GM12878 (cell line): ENCODE data around the gene NCAM2. TPM values are rescaled to one million over a fixed set of nuclear protein-coding genes. Genes with fewer than 3 reads are reported as not detected.

Experiments
- ATAC-seq: fragments of 200-7000 bp; cut with Tn5 transposase; 3 replicates; pipeline ENCODE4 v1.9.1; 2020; ENCODE audit warnings: mild to moderate bottlenecking, moderate library complexity
- BruUV-seq: library from RNA; stranded (reverse); fragments of 400-500 nt; replicated peaks from 2 replicates; lab custom pipeline; 2021; lab: Mats Ljungman, UMichigan
- CTCF ChIA-PET: fragments of 300-600 bp; sonication (Branson Sonifier 250); formaldehyde crosslinking; extraction: SDS; loops from one replicate; lab custom pipeline; 2021; ENCODE audit warnings: inconsistent platforms; lab: Yijun Ruan, JAX
- POLR2A ChIA-PET: fragments of 350-600 bp; formaldehyde crosslinking; extraction: SDS; loops from one replicate; lab custom pipeline; 2021; ENCODE audit warnings: inconsistent platforms; lab: Charles Lee
- RAD21 ChIA-PET: fragments of 300-600 bp; sonication (Branson Sonifier 250); formaldehyde crosslinking; loops from one replicate; lab custom pipeline; 2023; ENCODE audit warnings: antibody characterized with exemption; ENCODE audit not compliant: unreplicated experiment; lab: Charles Lee
- SMC1A ChIA-PET: fragments of 300-600 bp; sonication (Branson Sonifier 250); formaldehyde crosslinking; loops from one replicate; lab custom pipeline; 2023; ENCODE audit not compliant: unreplicated experiment, uncharacterized antibody; lab: Charles Lee
- DNase-seq: peaks from one replicate; pipeline ENCODE4 v3.0.0-alpha.2; 2011; ENCODE audit warnings: low read depth, low spot score
- FAIRE-seq: peaks from 3 replicates; lab custom pipeline; 2011; peaks lifted over from hg19 to GRCh38; lab: Jason Lieb, UNC
- H2AFZ ChIP-seq: 2 replicates; pipeline ENCODE4 v1.6.0; 2011; ENCODE audit warnings: low read depth, low read length, control low read depth; ENCODE audit not compliant: control insufficient read depth
- H3K27ac ChIP-seq: 2 replicates; pipeline ENCODE4 v1.5.1; 2011; ENCODE audit warnings: control low read depth; ENCODE audit not compliant: control insufficient read depth, insufficient read depth
- H3K27me3 ChIP-seq, 2 experiments: replicated peaks in 1 of 2; 2 replicates each; pipeline versions ENCODE4 v1.6.0 to v1.6.1; 2011; ENCODE audit warnings: low read length in 1 of 2; ENCODE audit not compliant: control insufficient read depth in 2 of 2, insufficient read depth in 2 of 2
- H3K36me3 ChIP-seq, 2 experiments: 2 replicates each; pipeline ENCODE4 v1.5.1; 2011; ENCODE audit warnings: low read length in 1 of 2; ENCODE audit not compliant: control insufficient read depth in 2 of 2, insufficient read depth in 2 of 2
- H3K4me1 ChIP-seq: 2 replicates; pipeline ENCODE4 v1.6.1; 2011; ENCODE audit warnings: mild to moderate bottlenecking, low read length, moderate library complexity, mixed read lengths; ENCODE audit not compliant: control insufficient read depth, insufficient read depth
- H3K4me2 ChIP-seq: 2 replicates; pipeline ENCODE4 v1.6.0; 2011; ENCODE audit warnings: control low read depth; ENCODE audit not compliant: control insufficient read depth, insufficient read depth
- H3K4me3 ChIP-seq: fragments of 200-600 bp; sonication (generic); 2 replicates; pipeline ENCODE4 v1.5.1; 2016
- H3K79me2 ChIP-seq: 2 replicates; pipeline ENCODE4 v1.6.0; 2011; ENCODE audit warnings: low read length; ENCODE audit not compliant: control insufficient read depth, insufficient read depth
- H3K9ac ChIP-seq: 2 replicates; pipeline ENCODE4 v1.8.0; 2011; ENCODE audit warnings: low read length, control low read depth, mixed read lengths; ENCODE audit not compliant: control insufficient read depth, insufficient read depth
- H3K9me3 ChIP-seq: replicated peaks from 3 replicates; pipeline ENCODE4 v1.5.1; 2011; ENCODE audit warnings: mild to moderate bottlenecking, low read length; ENCODE audit not compliant: control insufficient read depth, insufficient read depth
- H4K20me1 ChIP-seq: 2 replicates; pipeline ENCODE4 v1.6.0; 2011; ENCODE audit not compliant: control insufficient read depth, insufficient read depth
- IKZF1 ChIP-seq: fragments of 450-650 bp; conservative IDR thresholded peaks from 2 replicates; pipeline ENCODE4 v1.6.1; 2017; ENCODE audit warnings: antibody characterized with exemption, mild to moderate bottlenecking
- IRF4 ChIP-seq: IDR thresholded peaks from 2 replicates; pipeline ENCODE4 v1.6.1; 2011; ENCODE audit warnings: low read depth, low read length
- MYB ChIP-seq: fragments of 150-350 bp; IDR thresholded peaks from 2 replicates; pipeline ENCODE4 v1.6.1; 2014; ENCODE audit warnings: mild to moderate bottlenecking, low read depth, low read length, borderline replicate concordance
- NFYA ChIP-seq: IDR thresholded peaks from 2 replicates; pipeline ENCODE4 v1.6.1; 2011; ENCODE audit warnings: low read depth, mild to moderate bottlenecking, low read length, improper control_type of control experiment, borderline replicate concordance
- RCOR1 ChIP-seq: conservative IDR thresholded peaks from 2 replicates; pipeline ENCODE4 v1.6.1; 2012; ENCODE audit warnings: low read depth, low read length, improper control_type of control experiment
- SP1 ChIP-seq: IDR thresholded peaks from one replicate; pipeline ENCODE4 v1.6.1; 2011; ENCODE audit warnings: low read depth, low read length
- TCF3 ChIP-seq: IDR thresholded peaks from 2 replicates; pipeline ENCODE4 v1.6.1; 2012; ENCODE audit warnings: low read depth, mild to moderate bottlenecking, low read length, borderline replicate concordance; ENCODE audit not compliant: insufficient read depth
- WGBS: methylation state at CpG from one replicate; pipeline ENCODE4 v1.1.6; 2016; ENCODE audit warnings: low lambda C conversion rate; ENCODE audit not compliant: insufficient replicate concordance, insufficient coverage; ENCODE audit errors: missing lambda C conversion rate; 5-methylcytosine and 5-hydroxymethylcytosine counted together
- in situ Hi-C: fragments of 300-500 bp; cut with MboI; formaldehyde crosslinking; loops from 9 replicates; pipeline ENCODE4 v1.14.3; 2018; ENCODE audit warnings: mixed read lengths
- intact Hi-C: fragments of 100-400 bp; cut with micrococcal nuclease; formaldehyde crosslinking; loops from one replicate; pipeline ENCODE4 v1.14.2; 2022; ENCODE audit not compliant: unreplicated experiment
- polyA plus RNA-seq, 11 experiments: library from polyadenylated mRNA; depleted of rRNA in 4 of 11; unstranded in 6 of 11; stranded (reverse) in 5 of 11; fragments of >200 nt; fragmentation: Nextera tagmentation in 4 of 11; fragmentation: Illumina TruSeq in 1 of 11; extraction: Ambion mirVana in 4 of 11; extraction: Trizol in 1 of 11; gene quantifications; 1 replicate in 1 of 11; 2 replicates in 10 of 11; pipeline versions ENCODE4 v1.2.1 to v1.2.3, GENCODE V29; 2011 to 2016; ENCODE audit warnings: inconsistent platforms in 2 of 11, missing spikeins in 2 of 11, low read depth in 1 of 11
- total RNA-seq, 4 experiments: library from RNA; depleted of rRNA in 3 of 4; stranded (reverse); fragments of >200 nt in 3 of 4; fragmentation: Illumina TruSeq in 1 of 4; extraction: Trizol in 1 of 4; gene quantifications; 2 replicates each; pipeline versions ENCODE4 v1.2.1 to v1.2.3, GENCODE V29; 2013 to 2021
- TF ChIP-seq, protein P1 (sequence below): fragments of 150-350 bp; IDR thresholded peaks from 2 replicates; pipeline ENCODE4 v1.6.1; 2014; ENCODE audit warnings: mild to moderate bottlenecking, low read depth, low read length
- TF ChIP-seq, protein P2 (sequence below): fragments of 450-650 bp; IDR thresholded peaks from 2 replicates; pipeline ENCODE4 v1.6.1; 2014; ENCODE audit warnings: mild to moderate bottlenecking
- TF ChIP-seq, protein P3 (sequence below): fragments of 450-650 bp; conservative IDR thresholded peaks from 2 replicates; pipeline ENCODE4 v1.6.1; 2017; ENCODE audit warnings: mild to moderate bottlenecking, moderate library complexity
- TF ChIP-seq, protein P4 (sequence below), 3 experiments: IDR thresholded peaks in 2 of 3; conservative IDR thresholded peaks in 1 of 3; 2 replicates each; pipeline ENCODE4 v1.5.1; 2011; ENCODE audit warnings: low read depth in 3 of 3, low read length in 3 of 3, mild to moderate bottlenecking in 3 of 3, control low read depth in 2 of 3, moderate library complexity in 2 of 3, inconsistent platforms in 1 of 3, mixed read lengths in 1 of 3; ENCODE audit not compliant: control insufficient read depth in 2 of 3, insufficient read depth in 1 of 3; ENCODE audit errors: extremely low read depth in 1 of 3

Gene NCAM2
- total and polyA plus RNA-seq, 10 of the 15 experiments (the other 5 are each of a cell fraction or from before 2014, with no cell fraction given) = 0.23 to 0.27 TPM; not detected in 8

DNA sequence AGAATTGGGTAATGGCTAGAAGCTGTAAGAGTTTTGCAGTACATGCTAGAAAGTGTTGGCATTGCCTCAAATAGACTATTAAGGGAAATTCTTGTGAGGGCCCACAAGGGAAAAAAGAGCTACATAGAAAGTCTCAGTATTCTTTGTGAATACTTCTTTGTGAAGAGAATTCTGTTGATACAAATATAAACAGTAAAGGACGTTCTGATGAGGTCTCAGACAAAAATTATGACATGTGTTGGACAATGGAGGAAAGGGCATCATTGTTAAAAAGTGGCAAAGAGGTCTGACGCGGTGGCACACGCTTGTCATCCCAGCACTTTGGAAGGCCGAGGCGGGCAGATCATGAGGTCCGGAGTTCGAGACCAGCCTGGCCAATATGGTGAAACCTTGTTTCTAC is 458.9 kb downstream of the NCAM2 start:
- 35% methylated on average over 8 of the region's 8 CpGs for WGBS
- TF ChIP-seq, protein P1, sequence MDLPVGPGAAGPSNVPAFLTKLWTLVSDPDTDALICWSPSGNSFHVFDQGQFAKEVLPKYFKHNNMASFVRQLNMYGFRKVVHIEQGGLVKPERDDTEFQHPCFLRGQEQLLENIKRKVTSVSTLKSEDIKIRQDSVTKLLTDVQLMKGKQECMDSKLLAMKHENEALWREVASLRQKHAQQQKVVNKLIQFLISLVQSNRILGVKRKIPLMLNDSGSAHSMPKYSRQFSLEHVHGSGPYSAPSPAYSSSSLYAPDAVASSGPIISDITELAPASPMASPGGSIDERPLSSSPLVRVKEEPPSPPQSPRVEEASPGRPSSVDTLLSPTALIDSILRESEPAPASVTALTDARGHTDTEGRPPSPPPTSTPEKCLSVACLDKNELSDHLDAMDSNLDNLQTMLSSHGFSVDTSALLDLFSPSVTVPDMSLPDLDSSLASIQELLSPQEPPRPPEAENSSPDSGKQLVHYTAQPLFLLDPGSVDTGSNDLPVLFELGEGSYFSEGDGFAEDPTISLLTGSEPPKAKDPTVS = no peak
- TF ChIP-seq TCF3 (no peak), RCOR1 (no peak), NFYA (no peak), MYB (no peak), SP1 (no peak), IKZF1 (no peak), IRF4 (no peak)
- TF ChIP-seq, protein P2, sequence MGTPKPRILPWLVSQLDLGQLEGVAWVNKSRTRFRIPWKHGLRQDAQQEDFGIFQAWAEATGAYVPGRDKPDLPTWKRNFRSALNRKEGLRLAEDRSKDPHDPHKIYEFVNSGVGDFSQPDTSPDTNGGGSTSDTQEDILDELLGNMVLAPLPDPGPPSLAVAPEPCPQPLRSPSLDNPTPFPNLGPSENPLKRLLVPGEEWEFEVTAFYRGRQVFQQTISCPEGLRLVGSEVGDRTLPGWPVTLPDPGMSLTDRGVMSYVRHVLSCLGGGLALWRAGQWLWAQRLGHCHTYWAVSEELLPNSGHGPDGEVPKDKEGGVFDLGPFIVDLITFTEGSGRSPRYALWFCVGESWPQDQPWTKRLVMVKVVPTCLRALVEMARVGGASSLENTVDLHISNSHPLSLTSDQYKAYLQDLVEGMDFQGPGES = no peak
- TF ChIP-seq, protein P3, sequence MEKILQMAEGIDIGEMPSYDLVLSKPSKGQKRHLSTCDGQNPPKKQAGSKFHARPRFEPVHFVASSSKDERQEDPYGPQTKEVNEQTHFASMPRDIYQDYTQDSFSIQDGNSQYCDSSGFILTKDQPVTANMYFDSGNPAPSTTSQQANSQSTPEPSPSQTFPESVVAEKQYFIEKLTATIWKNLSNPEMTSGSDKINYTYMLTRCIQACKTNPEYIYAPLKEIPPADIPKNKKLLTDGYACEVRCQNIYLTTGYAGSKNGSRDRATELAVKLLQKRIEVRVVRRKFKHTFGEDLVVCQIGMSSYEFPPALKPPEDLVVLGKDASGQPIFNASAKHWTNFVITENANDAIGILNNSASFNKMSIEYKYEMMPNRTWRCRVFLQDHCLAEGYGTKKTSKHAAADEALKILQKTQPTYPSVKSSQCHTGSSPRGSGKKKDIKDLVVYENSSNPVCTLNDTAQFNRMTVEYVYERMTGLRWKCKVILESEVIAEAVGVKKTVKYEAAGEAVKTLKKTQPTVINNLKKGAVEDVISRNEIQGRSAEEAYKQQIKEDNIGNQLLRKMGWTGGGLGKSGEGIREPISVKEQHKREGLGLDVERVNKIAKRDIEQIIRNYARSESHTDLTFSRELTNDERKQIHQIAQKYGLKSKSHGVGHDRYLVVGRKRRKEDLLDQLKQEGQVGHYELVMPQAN = no peak
- TF ChIP-seq, protein P4, sequence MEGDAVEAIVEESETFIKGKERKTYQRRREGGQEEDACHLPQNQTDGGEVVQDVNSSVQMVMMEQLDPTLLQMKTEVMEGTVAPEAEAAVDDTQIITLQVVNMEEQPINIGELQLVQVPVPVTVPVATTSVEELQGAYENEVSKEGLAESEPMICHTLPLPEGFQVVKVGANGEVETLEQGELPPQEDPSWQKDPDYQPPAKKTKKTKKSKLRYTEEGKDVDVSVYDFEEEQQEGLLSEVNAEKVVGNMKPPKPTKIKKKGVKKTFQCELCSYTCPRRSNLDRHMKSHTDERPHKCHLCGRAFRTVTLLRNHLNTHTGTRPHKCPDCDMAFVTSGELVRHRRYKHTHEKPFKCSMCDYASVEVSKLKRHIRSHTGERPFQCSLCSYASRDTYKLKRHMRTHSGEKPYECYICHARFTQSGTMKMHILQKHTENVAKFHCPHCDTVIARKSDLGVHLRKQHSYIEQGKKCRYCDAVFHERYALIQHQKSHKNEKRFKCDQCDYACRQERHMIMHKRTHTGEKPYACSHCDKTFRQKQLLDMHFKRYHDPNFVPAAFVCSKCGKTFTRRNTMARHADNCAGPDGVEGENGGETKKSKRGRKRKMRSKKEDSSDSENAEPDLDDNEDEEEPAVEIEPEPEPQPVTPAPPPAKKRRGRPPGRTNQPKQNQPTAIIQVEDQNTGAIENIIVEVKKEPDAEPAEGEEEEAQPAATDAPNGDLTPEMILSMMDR (IDR thresholded peaks at IDR 0.05 in 2 of 3, conservative IDR thresholded peaks at IDR 0.05 in 1 of 3; ENCODE audit: control insufficient read depth in 2 of 3, extremely low read depth in 1 of 3, insufficient read depth in 1 of 3, low read depth in 3 of 3, low read length in 3 of 3) = no peak
- SMC1A ChIA-PET = interaction anchor here (1.3 kb wide), 1 partner anchor 98 kb away, joined by 3 read pairs; no protein-coding TSS in a partner anchor
- ATAC-seq (no peak), FAIRE-seq (no peak), DNase-seq (no peak)
- no TSS peak for BruUV-seq
- H3K4me1 ChIP-seq = no peaks in the 10 kb centered on the region
- no peak overlapping the region for H3K9ac ChIP-seq
- CTCF ChIA-PET = no interaction called here
- no peak overlapping the region for H3K27ac ChIP-seq
- intact Hi-C loops (no loop called here), in situ Hi-C loops (no loop called here)
- H3K27me3 ChIP-seq = no peaks in the 10 kb centered on the region
- H3K4me2 ChIP-seq = no peak overlapping the region
- no peaks in the 10 kb centered on the region for H3K36me3 ChIP-seq
- no peak overlapping the region for H2AFZ ChIP-seq
- RAD21 ChIA-PET = no interaction called here
- no peak overlapping the region for H3K4me3 ChIP-seq
- H3K79me2 ChIP-seq = no peaks in the 10 kb centered on the region
- no peaks in the 10 kb centered on the region for H4K20me1 ChIP-seq
- POLR2A ChIA-PET = no interaction called here
- no peaks in the 10 kb centered on the region for H3K9me3 ChIP-seq
